Measurements from ENCODE around the gene CMTM4.
"Not testable (repeated sequence)": the region's sequence is repeated elsewhere in the genome, so short reads cannot be mapped to it uniquely, and the experiment has no call there.

The CMTM4 gene

DNA sequence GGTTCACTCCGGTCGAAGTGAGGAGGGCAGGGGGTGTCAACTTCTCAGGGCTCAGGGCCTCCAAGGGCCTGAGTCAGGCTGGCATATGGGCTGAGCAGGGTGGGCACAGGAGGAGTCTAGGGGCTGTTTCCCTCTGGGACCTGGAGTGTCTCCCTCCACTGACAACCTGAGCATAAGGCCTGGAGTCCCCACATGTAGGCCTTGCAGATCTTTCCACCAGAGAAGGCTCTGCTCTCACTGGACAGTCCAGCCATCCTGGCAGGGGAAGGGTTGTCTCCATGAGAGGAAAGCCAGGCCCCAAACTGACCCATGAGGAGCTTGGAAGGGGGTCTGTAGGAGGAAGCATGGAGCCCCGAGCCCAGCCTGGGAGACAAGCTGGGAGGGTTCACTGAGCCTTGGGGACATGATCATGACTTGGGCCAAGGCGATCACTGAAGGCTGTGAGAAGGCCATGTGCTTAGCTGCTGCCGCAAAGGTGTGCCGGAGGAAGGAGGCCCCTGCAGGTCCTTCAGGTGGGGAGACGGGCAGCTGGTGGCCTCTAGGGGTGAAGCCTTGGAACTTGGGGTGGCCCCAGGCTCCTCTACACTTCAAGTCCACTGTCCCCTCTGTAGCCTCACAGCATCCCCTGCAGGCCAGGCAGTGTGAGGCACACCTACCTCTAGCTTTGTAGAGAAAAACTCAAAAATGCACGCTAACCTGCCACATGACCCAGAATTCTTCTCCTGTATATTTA lies 107.4 kb downstream of the CMTM4 start:
- no peak for DNase-seq

GRCh38 chr16:66587881-66588600 lies 108.5 kb downstream of the CMTM4 start:
- no peak for DNase-seq

DNA sequence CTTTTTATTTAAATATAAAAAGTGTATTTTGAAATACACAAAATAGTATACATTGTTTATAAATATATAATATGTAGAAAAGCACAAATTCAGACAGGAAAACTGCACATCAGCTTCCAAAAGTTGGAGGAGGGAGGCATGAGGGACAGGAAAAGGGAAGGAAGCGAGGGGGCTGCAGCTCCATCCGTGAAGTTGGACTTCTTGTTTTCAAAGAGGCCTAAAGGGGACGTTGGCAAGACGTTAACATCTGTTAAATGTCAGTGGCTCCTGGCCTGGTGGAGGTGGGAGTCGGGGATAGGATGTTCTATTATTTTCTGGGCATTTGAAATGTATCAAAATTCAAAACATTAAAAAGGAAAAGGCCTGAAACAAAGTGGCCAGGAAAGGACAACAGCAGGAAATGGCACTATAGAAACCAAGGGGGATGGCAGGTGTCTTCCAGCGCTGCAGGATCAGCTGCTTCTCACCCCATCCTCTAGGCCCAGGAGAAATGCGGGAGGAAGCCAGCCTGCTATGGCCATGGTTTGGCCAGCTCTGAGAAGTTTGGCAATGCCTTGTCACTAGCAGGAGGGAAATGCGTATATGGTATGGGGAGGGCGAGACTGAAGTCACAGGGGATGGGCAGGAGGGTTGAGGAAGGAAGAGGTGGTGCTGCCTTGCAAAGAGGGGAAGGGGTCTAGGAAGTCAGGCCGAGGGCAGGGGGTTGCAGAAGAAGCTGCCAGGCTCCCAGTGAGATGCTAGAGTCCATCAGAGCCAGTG lies 110.9 kb downstream of the CMTM4 start:
- no peak for DNase-seq

- no peak for DNase-seq
These were observed 115.1 kb downstream of the CMTM4 start for GRCh38 chr16:66581246-66581952.

DNA sequence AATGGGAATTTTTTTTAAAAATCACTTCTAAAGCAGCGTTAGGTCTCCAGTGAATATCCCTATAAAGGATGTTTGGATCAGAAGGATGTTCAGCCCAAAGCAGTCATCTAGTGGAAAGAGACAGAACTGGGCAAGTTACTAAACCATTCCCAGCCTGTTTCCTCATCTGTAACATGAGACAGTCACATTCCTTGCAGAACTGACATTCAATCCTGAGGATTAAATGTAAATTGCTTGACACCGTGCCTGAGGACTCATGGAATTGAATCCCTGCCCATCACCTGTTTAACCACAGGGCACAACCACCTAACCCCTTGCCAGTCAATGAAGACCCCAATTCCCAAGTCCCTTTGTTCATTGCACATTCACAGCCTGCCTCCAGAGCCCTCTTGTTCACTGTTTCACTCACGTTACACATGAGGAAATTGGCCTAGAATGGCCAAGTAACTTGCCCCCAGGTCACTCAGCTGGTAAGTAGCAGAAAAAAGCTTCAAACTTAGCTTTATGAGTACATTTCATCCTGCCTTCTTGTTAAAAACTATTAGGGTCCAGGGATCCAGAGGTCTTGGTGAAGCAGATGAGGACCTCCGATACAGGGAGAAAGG lies 115.8 kb downstream of the CMTM4 start:
- no peak for DNase-seq

DNA sequence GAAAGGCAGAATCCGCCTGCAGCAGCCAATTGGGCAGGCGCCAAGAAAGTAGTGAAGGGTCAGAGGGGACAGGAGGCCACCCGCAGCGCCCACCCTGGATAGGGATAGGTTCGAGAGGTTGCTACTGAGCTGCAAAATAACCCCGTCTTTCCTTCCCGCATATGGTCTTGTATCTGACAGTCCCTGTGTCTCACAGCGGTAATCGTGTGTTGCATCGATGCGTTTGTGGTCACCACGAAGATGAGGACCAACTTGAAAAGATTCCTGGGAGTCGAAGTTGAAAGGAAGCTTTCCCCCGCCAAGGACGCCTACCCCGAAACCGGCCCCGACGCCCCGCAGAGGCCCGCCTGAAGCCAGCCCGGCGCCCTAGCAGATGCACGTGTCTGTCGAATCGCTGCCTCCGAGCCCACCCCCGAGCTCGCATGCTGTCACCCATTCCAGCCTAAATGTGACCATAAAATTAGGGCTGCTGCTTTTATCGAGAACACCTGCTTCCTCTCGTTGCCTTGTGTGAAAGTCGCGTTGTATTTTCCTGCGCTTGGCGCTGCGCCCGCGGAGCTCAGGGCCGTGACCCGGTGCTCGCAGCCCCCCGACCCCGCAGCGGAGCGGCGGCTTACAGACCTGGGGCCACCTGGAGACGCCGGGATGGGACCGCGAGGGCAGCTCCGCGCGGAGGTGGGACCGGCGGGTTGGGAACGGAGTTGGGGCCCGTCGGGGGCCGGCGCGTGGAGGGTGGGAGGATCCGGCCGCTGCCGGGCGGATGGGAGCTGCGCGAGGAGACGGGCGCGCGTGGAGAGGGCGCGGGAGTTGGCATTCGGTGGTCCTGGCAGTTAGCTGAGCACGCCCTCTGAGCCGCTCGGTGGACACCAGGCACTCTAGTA lies 117.7 kb downstream of the CMTM4 start, which contains the start of gene CMTM2:
Gene CMTM2 (plus strand): TSS at position 813 of the 881 bp plus-strand sequence. CDS start 145 bp downstream, outside the sequence.
- peak; percentile 71 for DNase-seq

DNA sequence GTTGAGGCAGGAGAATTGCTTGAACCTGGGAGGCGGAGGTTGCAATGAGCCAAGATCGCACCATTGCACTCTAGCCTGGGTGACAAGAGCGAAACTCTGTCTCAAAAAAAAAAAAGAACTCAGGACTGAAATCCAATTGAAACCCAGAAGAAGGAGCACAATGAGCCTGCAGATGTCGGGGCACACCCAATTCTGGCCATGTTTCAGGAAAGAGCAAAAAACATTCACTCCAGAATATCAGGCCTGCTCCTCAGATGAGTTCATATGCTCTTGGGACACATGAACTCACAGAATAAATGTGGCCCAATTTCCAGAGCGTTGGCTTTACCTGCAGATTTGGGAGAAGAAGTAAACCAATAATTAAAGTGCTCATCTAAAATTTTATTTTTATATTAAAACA lies 120.2 kb downstream of the CMTM4 start:
- DNase-seq: no peak

DNA sequence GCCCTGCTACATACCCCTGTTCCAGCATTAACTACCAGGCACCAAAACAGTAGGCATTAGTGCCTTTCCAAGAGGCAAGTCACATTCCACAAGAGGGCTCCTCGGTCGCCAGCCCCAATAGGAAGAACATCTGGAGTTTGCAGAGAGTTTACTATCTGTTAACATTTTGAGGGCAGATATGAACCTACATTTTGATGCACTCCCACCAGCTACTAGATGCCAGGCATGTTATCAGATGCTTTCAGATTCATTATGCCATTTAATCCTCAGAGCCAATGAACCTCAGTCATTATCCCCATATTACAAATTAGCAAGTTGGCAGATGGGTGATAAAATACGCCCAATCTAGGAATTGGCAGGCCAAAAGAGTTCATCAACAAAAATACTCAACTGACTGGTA lies 121.5 kb downstream of the CMTM4 start:
- no peak for DNase-seq

DNA sequence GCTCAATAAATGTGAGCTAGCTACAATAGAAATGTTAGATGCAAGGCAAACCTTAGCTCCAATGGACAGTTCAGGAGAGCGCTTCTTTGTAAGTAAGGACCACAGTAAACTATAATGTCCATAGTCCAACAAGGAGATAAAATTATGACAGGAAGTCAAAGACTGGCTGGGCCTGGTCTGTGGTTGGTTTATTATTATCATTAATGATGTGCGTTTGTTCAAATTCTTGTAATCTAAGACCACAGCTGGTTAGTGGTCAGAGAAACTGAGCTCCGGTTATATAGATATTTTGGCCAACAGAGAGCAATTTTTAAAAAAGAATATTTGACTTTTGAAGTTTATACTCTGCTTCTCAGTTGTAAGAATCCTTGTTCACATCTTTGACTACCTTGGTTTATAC lies 122.0 kb downstream of the CMTM4 start:
- DNase-seq: no peak

- DNase-seq: no peak
These were observed 122.5 kb downstream of the CMTM4 start for GRCh38 chr16:66574081-66574480.

DNA sequence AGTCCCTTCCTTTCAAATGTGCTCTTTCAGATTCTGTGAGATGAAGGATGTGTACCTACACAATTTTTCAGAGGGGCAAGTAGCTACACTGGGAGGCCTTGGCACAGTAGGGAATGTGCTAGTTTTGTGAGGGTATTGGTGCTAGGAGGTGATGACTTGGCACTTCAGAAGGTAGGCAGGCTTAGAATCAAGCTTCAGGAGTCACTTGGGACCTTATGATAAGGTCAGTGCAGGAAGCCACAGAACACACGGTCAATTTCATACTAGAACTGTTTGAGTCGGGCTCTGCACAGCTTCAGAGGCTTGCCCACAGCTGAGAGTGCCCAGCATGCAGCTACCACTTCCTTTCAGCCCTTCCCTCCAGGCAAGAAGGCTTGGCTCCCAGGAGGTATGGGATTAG lies 124.2 kb downstream of the CMTM4 start:
- DNase-seq: no peak

DNA sequence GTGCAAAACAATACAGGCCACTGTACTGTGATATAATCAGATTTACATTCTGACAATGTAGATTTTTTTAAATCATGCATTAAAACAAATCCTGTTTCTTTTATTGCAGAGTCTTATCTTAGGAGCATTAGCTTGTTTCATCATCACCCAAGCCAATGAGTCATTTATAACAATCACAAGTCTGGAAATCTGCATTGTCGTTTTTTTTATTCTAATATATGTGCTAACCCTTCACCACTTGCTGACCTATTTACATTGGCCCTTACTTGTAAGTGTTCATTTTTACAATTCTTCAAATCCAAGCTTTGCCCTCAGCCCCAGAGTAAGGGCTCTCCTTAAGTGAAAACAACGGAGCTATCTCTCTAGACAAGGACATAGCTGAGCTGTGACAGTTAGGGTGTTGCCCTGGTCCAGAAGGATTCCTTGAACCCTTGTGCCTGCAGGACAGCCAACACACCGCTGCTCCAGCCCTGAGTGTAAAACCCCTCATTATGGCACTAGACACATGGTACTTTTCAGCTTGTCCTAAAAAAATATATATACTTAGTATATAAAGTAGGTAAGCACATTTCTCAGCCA lies 126.6 kb downstream of the CMTM4 start:
- no peak for DNase-seq

DNA sequence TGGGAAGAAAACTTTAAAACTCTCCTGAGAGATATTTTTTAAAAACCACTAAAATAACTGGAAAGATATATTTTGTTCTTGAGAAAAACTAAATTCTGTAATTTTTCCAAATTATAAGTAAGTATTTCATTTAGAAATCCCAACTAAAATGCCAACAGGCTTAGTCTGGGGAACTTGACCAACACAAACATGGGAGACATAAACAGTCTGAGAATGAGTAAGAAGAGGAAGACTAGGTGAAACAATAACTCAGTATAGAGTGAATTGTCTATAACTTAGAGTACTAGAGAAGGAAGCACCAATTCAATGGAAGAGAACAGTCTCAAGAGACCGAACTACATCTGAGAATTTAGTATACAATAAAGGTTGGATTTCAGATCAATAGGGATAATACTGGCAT lies 127.4 kb downstream of the CMTM4 start:
- no peak for DNase-seq

GRCh38 chr16:66568355-66568754 lies 128.2 kb downstream of the CMTM4 start:
- DNase-seq: no peak

DNA sequence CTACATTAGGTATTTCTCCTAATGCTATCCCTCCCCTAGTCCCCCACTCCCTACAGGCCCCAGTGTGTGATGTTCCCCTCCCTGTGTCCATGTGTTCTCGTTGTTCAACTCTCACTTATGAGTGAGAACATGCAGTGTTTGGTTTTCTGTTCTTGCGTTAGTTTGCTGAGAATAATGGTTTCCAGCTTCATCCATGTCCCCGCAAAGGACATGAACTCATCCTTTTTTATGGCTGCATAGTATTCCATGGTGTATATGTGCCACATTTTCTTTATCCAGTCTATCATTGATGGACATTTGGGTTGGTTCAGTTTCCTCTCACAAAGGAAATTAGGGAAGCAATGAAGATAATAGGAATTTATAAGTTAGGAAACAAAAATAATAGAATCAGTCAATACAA lies 129.3 kb downstream of the CMTM4 start:
- DNase-seq: not testable (repeated sequence)

DNA sequence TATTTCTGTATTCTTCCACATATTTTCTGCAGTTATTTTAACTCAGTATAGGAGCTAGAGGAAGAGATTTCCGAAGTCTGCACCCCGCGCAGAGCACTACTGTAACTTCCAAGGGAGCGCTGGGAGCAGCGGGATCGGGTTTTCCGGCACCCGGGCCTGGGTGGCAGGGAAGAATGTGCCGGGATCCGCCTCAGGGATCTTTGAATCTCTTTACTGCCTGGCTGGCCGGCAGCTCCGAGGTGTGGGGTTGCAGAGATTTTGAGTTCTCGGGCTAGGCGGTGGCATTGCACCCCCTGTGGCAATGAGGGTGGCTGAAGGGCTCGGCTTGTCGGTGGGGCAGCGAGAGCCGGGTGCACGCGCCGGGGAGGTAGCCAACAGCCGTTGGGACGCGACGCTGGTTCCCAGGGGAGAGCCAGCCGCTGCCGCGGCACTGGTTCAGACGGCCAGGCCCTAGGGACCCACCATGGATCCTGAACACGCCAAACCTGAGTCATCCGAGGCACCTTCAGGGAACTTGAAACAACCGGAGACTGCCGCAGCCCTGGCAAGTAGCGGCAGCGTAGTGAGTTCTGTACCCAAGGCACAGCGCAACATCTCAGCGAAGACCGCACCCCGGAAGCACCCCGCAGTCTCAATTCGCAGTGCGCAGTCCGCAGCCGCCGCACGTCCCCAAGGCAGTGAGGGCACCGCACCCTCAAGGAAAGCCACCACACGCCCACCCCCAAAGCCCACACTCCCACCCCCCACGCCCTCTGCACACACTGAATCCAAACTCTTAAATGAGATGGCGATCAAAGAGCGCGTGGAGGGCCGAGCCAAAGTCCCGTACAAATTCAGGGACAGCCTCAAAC lies 130.3 kb downstream of the CMTM4 start, which contains the start of gene CMTM1:
Gene CMTM1 (plus strand): TSS at position 389 of the 851 bp plus-strand sequence. CDS start 75 bp downstream, at position 464.
- DNase-seq: no peak
